ENCODE results near the gene HEBP1.

HEBP1 gene

GRCh38 chr12:13023811-13024530 is 23.9 kb upstream of the HEBP1 start:
- no peak for DNase-seq

GRCh38 chr12:13022851-13023271 is 22.8 kb upstream of the HEBP1 start:
- DNase-seq, result no peak

DNA sequence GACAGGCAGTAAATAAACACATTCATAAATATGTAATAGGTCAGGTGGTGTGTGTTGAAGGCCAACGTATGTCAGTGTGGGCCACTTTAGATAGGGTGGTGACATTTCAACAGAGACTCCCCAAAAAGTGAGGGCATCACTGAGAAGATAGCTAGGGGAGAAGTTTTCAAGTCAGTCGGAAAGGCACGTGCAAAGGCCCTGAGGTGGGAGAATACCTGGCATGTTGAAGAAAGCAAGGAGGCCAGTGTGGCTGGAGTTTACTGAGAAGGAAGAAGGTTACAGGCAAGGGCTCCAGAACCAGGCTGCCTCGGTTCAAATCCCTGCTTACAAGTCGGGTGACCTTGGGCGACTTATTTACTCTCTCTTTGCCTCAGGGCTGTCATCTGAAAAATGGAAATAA is 11.0 kb upstream of the HEBP1 start:
- no peak for DNase-seq

DNA sequence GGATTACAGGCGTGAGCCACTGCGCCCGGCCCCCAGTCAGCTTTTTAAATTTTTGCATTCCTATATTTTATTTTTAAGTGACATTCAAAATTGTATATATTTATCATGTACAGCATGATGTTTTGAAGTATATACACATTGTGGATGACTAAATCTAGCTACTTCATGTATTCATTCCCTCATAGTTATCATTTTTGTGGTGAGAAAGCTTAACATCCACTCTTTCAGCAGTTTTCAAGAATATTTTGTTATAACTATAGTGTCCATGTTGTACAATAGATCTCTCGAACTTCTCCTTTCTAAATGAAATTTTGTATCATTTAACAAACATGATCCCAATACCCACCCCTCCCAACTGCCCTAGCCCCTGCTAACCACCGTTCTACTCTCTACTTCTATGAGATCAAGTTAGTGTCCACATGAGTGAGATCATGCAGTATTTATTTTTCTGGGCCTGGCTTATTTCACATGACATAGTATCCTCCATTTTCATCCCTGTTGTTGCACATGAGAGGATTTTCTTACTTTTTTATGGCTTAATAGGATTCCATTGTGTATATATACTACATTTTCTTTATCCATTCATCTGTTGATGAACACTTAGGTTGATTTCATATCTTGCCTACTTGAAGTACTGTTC is 8.8 kb upstream of the HEBP1 start:
- DNase-seq, result no peak

DNA sequence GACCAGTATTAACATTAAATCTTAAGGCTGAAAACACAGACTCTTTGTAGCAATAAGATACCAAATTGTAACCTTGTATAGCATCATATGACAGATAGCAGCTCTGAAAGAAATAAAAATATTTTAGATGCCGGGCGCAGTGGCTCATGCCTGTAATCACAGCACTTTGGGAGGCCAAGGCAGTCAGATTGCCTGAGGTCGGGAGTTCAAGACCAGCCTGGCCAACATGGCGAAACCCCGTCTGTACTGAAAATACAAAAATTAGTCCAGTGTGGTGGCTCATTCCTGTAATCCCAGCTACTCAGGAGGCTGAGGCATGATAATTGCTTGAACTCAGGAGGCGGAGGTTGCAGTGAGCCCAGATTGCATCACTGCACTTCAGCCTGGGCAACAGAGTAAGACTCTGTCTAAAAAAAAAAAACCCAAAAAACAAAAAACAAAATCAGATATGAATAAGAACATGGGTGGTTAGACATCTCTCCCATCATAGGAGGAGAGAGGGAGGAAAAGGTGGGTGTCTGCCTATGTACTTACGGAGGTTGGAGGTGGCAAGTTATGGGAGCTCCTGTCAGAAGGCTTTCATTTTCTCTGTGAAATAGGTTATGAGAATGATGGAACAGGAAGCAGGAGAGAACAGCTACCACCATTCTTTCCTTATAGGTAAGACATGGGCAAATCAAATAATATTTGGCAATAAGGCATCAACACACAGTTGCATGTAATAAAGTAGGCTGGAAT is 7.6 kb upstream of the HEBP1 start:
- no peak for DNase-seq

DNA sequence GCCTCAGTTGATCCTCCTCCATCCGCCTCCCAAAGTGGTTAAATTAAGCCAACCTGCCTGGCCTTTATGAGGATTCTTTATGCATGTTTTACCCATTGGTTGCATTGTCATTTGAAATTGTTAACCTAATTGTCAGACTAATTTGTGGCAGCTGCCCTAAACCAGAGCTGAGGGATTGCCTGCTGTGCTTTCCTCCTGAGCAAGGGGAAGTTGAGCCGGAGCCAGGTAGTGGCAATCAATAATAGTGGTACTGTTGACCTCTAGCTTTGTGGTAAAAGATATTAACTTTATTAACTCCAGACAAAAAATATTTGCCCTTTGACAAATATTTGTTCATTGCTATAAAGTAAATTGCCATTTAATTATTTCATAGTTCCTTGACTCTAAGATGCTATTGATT is 5.6 kb upstream of the HEBP1 start:
- DNase-seq, result no peak

DNA sequence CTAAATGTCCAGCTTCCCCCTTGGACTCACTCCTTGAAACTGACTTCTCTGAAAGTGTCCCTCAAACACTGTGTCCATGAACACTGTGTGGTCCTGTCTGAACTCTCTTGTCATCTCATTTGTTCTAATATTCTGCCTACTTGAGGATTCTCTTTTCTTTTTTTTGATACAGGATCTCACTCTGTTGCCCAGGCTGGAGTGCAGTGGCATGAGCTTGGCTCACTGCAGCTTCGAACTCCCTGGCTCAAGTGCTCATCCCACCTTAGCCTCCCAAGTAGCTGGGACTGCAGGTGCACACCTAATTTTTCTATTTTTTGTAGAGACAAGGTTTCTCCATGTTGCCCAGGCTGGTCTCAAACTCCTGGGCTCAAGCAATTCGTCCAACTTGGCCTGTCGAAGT is 4.9 kb upstream of the HEBP1 start:
- no peak for DNase-seq

DNA sequence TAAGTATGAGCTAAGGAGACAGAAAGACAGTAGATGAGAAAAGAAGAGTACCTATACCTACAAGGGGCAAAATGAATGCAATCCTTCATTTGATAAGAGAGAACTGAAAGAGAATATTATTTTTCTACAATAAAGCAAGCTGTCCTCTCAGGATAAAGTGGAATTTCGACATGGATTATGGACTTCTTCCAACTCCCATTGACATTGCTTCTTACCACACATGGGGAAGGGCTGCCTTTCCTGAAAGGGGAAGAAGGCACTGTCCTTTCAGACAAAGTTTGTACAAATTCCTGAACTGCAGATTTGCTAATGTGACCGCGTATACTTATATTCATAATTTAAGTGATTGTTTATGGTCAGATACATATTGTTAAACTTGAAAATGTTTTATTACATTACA is 4.3 kb upstream of the HEBP1 start:
- no peak for DNase-seq

DNA sequence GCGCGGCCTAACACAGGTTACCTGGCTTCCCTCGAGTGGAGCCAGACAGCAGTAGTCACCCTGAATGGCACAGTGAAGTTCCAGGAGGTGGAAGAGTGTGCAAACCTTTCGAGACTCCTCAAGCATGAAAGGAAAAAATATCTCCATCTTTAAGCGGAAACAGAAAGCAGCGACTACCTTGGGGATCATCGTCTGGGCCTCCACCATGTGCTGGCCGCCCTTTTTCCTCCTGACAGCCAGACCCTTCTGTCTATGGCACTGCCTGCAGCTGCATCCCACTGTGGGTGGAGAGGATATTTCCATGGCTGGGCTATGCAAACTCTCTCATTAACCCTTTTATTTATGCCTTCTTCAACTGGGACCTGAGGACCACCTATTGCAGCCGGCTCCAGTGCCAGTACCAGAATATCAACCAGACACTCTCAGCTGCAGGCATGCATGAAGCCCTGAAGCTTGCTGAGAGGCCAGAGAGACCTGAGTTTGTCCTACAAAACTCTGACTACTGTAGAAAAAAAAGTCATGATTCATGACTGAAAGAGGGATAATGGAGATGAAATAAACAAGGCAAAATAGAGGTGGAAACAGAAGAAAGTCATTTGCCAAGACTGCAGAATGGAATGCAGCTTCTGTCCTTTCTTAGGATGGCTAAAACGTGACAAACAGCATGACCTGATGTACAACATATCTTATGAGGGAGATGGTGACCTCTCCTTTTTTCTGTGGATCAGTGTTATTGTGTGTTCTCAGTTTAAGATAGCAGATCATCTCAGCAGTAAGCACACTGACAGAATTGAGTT is 2.4 kb upstream of the HEBP1 start:
- no peak for DNase-seq

DNA sequence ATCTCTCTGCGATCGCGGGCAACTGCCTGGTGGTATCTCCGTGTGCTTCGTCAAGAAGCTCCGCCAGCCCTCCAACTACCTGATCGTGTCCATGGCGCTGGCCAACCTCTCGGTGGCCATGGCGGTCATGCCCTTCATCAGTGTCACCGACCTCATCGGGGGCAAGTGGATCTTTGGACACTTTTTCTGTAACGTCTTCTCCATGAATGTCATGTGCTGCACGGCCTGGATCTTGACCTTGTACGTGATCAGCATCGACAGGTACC is 1.6 kb upstream of the HEBP1 start:
- no peak for DNase-seq

DNA sequence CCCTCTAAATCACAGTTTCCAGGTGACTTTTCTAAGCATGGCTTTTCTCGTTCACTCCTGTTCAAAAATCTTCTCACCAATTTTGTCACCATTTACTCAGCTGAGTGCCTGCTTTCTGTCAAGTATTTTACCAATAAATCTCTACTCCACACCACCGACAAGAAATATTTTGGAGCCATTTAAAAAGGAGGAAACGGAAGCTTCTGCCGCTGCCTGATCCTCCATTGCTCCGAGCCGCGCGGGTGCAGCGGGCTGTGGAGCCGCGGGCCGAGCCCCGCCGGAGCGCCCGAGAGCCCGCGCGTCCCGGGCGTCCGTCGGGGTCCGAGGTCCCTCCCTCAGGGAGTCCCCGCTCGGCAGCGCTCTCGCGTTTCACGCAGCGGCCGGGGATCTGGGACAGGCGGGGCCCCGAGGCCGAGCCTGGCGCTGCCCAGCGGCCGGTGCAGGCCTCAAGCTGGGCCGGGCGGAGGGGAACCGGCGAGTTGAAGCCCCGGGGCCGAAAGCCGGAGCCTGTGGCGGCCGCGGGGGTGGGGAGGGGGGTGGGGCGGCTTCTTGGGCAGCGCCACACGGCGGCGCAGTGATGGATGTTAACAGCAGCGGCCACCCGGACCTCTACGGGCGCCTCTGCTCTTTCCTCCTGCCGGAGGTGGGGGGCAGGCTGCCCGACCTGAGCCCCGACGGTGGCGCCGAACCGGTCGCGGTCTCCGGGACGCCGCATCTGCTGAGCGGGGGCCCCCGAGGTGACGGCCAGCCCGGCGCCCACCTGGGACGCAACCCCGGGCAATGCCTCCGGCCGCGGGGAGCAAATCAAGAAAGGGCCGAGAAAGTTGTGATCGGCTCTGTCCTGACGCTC is 1.1 kb upstream of the HEBP1 start:
- no peak for DNase-seq

- DNase-seq, result no peak
These were observed 505 bp upstream of the HEBP1 start for GRCh38 chr12:13000616-13000924.

DNA sequence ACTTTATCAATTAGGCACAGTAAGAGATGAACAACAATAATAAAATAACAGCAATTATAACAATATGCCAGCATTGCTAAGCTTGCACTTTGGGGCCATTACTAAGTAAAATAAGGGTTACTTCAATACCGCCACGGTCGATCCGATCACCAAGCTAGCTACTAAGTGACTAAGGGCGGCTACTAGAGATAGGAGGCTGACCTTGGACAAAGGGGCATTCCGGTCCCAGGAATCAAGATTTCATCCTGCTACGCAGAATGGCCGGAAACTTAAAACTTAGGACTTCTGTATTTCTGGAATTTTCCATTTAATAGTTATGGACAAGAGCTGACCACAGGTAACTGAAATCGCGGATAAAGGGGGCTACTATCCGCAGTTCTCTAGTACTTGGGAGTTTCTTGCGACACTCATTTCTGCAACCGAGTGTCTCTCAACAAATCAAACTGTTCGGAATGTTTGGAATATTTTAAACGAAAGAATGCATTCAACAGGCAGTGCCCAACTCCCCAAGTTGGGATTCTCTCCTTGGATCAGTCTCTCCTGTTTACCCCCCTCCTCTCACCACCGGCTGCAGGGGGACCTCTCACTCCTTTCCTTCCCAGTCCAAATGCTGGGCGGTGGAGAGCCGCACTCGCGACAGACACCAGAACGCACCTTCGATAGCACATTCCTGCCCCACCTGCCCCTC is 650 bp downstream of the HEBP1 start:
- no peak for DNase-seq

DNA sequence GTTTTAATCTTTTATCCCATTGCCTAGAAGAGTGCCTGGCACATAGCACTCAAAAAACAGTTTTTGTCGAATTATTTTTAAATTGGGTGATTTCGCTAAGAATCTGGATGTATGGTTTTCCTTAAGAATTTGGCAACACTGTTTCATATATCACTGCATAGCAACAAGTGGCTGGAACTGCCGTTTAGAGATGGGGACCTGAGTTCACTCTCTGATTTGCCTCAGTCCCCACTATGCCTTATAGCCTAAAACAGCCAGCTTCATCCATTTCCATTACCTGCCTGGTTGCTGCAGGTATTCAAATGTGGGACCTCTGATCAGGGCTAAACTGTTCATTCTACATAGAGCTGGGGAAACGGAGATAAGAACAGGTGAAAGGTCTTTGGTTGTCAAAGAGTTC is 1.8 kb downstream of the HEBP1 start:
- no peak for DNase-seq

DNA sequence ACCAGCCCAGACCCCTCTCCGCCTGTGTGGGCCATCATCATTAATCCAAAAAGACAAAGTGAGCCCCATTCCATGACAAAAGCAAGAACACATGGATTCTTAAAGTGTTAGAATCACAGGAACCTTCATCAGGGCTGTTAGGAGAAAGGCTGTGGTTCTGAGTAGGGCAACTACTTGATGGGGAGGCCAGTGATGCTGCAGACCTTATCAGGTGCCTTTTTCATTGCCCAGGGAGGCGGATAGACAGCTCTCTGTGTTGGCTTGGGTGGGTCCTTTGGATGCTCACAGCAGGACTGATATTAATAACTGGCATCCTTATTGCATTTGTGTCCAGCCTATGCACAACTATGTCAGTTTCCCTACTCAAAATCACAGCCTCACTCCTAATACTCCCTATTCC is 2.3 kb downstream of the HEBP1 start:
- no peak for DNase-seq

GRCh38 chr12:12997156-12997555 is 2.9 kb downstream of the HEBP1 start:
- no peak for DNase-seq

- no peak for DNase-seq
These were observed 3.9 kb downstream of the HEBP1 start for GRCh38 chr12:12996209-12996608.

- no peak for DNase-seq
These were observed 5.0 kb downstream of the HEBP1 start for GRCh38 chr12:12995088-12995487.

DNA sequence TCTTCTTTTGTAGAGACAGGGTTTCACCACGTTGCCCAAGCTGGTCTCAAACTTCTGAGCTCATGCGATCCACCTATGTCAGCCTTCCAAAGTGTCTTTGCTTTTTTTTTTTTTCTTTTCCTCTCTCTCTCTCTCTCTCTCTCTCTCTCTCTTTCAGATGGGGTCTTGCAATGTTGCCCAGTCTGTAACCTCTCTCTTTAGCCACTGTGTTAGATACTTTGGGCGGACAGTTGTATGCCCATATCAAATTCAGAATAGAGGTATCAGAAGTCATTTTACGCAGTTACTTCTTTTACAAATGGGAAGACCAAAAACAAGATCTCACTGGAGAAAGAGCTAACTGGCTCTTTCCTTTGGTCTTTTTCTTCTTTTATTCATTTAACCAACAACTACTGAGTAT is 6.7 kb downstream of the HEBP1 start:
- no peak for DNase-seq

DNA sequence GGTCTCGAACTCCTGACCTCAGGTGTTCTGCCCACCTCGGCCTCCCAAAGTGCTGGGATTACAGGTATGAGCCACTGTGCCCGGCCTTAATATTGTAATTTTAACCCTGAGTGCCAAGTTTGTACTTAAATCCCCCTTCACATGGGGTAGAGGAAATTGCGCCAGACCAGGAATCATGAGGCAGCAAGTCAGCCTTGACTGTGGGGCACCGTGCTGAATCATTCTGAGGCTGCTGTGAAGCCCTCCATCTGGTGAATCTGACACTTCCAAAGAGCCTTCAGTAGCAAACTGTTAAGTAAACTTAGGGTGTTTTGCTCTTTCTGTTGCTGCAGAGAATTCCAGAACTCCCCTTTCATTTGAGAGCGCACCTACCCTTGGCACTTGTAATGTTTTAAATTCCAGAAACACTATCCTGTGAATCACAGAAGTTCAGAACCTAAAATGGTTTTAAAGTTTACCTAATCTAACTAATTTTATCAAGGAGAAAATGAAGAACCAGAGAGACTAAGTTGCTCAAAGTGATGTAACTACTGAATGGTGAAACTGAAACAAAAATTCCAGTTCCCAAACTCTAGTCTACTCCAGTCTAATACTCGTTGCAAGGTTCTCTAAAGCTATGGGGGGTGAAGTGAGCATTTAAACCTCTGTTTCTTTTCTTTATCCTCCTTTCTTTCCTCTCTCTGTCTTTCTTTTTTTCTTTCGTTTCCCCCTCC is 7.5 kb downstream of the HEBP1 start:
- no peak for DNase-seq

DNA sequence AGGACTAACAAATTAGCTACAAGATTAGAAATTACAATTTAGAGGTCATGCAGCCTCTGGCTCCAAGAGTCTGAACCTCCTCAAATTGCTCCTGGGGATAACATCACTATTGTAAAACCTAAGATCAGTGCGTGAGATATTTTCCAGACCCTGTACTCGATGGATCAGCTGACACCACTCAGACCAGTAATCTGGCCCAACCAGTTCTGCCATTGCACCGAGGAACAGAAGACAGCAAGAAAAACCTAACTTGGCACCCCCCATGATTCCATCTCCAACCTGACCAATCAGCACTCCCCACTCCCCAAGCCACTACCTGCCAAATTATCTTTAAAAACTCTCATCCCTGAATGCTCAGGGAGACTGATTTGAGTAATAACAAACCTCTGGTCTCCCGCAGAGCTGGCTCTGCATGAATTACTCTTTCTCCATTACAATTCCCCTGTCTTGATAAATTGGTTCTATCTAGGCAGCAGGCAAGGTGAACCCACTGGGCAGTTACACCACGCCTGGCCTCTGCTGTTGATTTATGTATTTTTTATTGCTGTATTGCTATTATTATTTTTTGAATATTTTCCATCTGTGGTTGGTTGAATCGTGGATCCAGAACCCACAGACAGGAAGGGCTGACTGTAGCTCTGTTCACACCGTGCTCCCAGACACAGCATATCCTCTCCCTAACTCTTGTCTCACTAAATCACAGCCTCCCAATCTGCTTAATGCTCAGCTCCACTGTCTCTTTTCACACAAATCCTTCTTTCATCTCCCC is 9.2 kb downstream of the HEBP1 start:
- no peak for DNase-seq
